GM10248 (cell line): ENCODE measurements around the gene PIK3R1.

ENCODE experiments used
- CTCF ChIA-PET: fragments of 300-600 bp; sonication (Branson Sonifier 250); formaldehyde crosslinking; extraction: SDS; loops from one replicate; lab custom pipeline; 2021; ENCODE audit warnings: antibody characterized with exemption; lab: Yijun Ruan, JAX
- POLR2A ChIA-PET: fragments of 350-650 bp; sonication (Branson Sonifier 250); formaldehyde crosslinking; extraction: SDS; loops from one replicate; lab custom pipeline; 2020; ENCODE audit warnings: antibody characterized with exemption; lab: Yijun Ruan, JAX
- DNase-seq: peaks from one replicate; pipeline ENCODE4 v3.0.0; 2012; ENCODE audit errors: extremely low spot score
- CTCF ChIP-seq: IDR thresholded peaks from 2 replicates; pipeline ENCODE4 v1.5.1; 2012; ENCODE audit warnings: mild to moderate bottlenecking, low read depth; ENCODE audit errors: extremely low read depth, missing control alignments, control extremely low read depth

Gene PIK3R1

GRCh38 chr5:68304421-68305052, 89.0 kb downstream of the PIK3R1 start:
- ChIA-PET CTCF (interaction anchor here (1.1 kb wide), 1 partner anchor 18 kb away, joined by 6 read pairs; no protein-coding TSS in a partner anchor), POLR2A (no interaction called here)
- DNase-seq, result no peak

GRCh38 chr5:68305223-68305870, 89.8 kb downstream of the PIK3R1 start:
- POLR2A ChIA-PET, result no interaction called here
- CTCF ChIA-PET, result interaction anchor here (1.1 kb wide), 1 partner anchor 19 kb away, joined by 6 read pairs; no protein-coding TSS in a partner anchor
- no peak for TF ChIP-seq CTCF
- no peak for DNase-seq

More at GRCh38 chr5:68304421-68305052, 89.0 kb downstream of the PIK3R1 start:
- no peak for TF ChIP-seq CTCF

- DNase-seq, result no peak
- ChIA-PET CTCF (interaction anchor here (1.2 to 1.5 kb wide), 2 partner anchors 20 to 156 kb away, joined by 4 read pairs; no protein-coding TSS in a partner anchor), POLR2A (no interaction called here)
- no peak for TF ChIP-seq CTCF
Measured at GRCh38 chr5:68306361-68307014, 90.9 kb downstream of the PIK3R1 start.

- TF ChIP-seq CTCF, result no peak
- ChIA-PET CTCF (interaction anchor here (2.3 kb wide), 1 partner anchor 26 kb away, joined by 9 read pairs; no protein-coding TSS in a partner anchor), POLR2A (no interaction called here)
- DNase-seq, result no peak
Measured at GRCh38 chr5:68313336-68313735, 97.8 kb downstream of the PIK3R1 start.

GRCh38 chr5:68314465-68314864, 98.9 kb downstream of the PIK3R1 start:
- no peak for DNase-seq

More at GRCh38 chr5:68314465-68314864, 98.9 kb downstream of the PIK3R1 start:
- CTCF ChIA-PET, result interaction anchor here (1.3 kb wide), 1 partner anchor 13 kb away, joined by 4 read pairs; no protein-coding TSS in a partner anchor
- TF ChIP-seq CTCF, result no peak
- POLR2A ChIA-PET, result no interaction called here
